HCT116 (cell line): ENCODE measurements around the gene SLC5A10. TPM values are rescaled to one million over a fixed set of nuclear protein-coding genes. Genes with fewer than 3 reads are reported as not detected.

Experiments used
- ATAC-seq: fragments of 200-7000 bp; cut with Tn5 transposase; 2 replicates; pipeline ENCODE4 v1.9.1; 2020; ENCODE audit warnings: mild to moderate bottlenecking, moderate library complexity
- BruUV-seq: library from RNA; stranded (reverse); fragments of 400-500 nt; replicated peaks from 2 replicates; lab custom pipeline; 2021; lab: Mats Ljungman, UMichigan
- CTCF ChIA-PET: fragments of 300-600 bp; sonication (Branson Sonifier 250); formaldehyde crosslinking; loops from one replicate; lab custom pipeline; 2021; ENCODE audit warnings: antibody characterized with exemption; lab: Charles Lee
- POLR2A ChIA-PET: fragments of 300-600, 350-600 bp; sonication (Branson Sonifier 250); formaldehyde crosslinking; loops from one replicate; lab custom pipeline; 2021; ENCODE audit warnings: antibody characterized with exemption; lab: Charles Lee
- RAD21 ChIA-PET, 2 experiments: fragments of 300-600 bp; sonication (Branson Sonifier 250); formaldehyde crosslinking; loops; one replicate each; lab custom pipeline; 2023; ENCODE audit warnings: low total read pairs in 2 of 2; ENCODE audit not compliant: uncharacterized antibody in 2 of 2, unreplicated experiment in 2 of 2, low non-redundant PET in 1 of 2; lab: Charles Lee
- DNase-seq: peaks from one replicate; pipeline ENCODE4 v3.0.0-alpha.2; 2010; ENCODE audit warnings: low read depth, low spot score
- H2AFZ ChIP-seq: fragments of 200-600 bp; shearing (Covaris generic), sonication (generic); 2 replicates; pipeline ENCODE4 v1.6.1; 2017; ENCODE audit warnings: low read depth, mixed run types, mixed read lengths, antibody characterized with exemption, low read length; ENCODE audit not compliant: poor library complexity, severe bottlenecking
- H3K27ac ChIP-seq: 2 replicates; pipeline ENCODE4 v1.5.1; 2012; ENCODE audit warnings: low read depth, low read length
- H3K27me3 ChIP-seq: fragments of 200-600 bp; sonication (generic); 2 replicates; pipeline ENCODE4 v1.6.1; 2016; ENCODE audit warnings: mixed run types, low read length, mixed read lengths; ENCODE audit not compliant: insufficient read depth
- H3K36me3 ChIP-seq, 2 experiments: fragments of 200-500 bp in 1 of 2; fragments of 200-600 bp in 1 of 2; sonication (Bioruptor generic) in 1 of 2; sonication (generic) in 1 of 2; 2 replicates each; pipeline versions ENCODE4 v1.5.1 to v1.6.1; 2014 to 2016; ENCODE audit warnings: low read length in 2 of 2, inconsistent platforms in 1 of 2, mixed read lengths in 1 of 2, mixed run types in 1 of 2; ENCODE audit not compliant: insufficient read depth in 2 of 2, control insufficient read depth in 1 of 2
- H3K4me1 ChIP-seq, 2 experiments: fragments of 200-600 bp in 1 of 2; sonication (generic) in 1 of 2; 2 replicates each; pipeline versions ENCODE4 v1.5.1 to v1.6.1; 2012 to 2017; ENCODE audit warnings: low read length in 2 of 2, inconsistent platforms in 1 of 2, mild to moderate bottlenecking in 1 of 2, mixed read lengths in 1 of 2, mixed run types in 1 of 2, moderate library complexity in 1 of 2; ENCODE audit not compliant: insufficient read depth in 2 of 2, control insufficient read depth in 1 of 2
- H3K4me2 ChIP-seq: fragments of 200-600 bp; sonication (generic); 2 replicates; pipeline ENCODE4 v1.6.1; 2017; ENCODE audit warnings: mixed run types, low read length, mixed read lengths
- H3K4me3 ChIP-seq, 2 experiments: fragments of 200-600 bp in 1 of 2; sonication (generic) in 1 of 2; replicated peaks in 1 of 2; 2 replicates each; pipeline ENCODE4 v1.5.1; 2011 to 2016; ENCODE audit warnings: low read length in 2 of 2, control low read depth in 1 of 2, low read depth in 1 of 2, mild to moderate bottlenecking in 1 of 2, mixed read lengths in 1 of 2, mixed run types in 1 of 2
- H3K79me2 ChIP-seq: fragments of 200-600 bp; sonication (generic); 2 replicates; pipeline ENCODE4 v1.6.1; 2017; ENCODE audit warnings: mild to moderate bottlenecking, mixed run types, low read length, moderate library complexity, mixed read lengths; ENCODE audit not compliant: insufficient read depth
- H3K9ac ChIP-seq: fragments of 200-600 bp; sonication (generic); 2 replicates; pipeline ENCODE4 v1.6.1; 2016; ENCODE audit warnings: low read length, mixed read lengths
- H3K9me2 ChIP-seq: fragments of 200-600 bp; sonication (generic), shearing (Covaris generic); 2 replicates; pipeline ENCODE4 v1.6.1; 2017; ENCODE audit warnings: mixed run types, mild to moderate bottlenecking, moderate library complexity; ENCODE audit not compliant: insufficient read depth
- H3K9me3 ChIP-seq, 2 experiments: fragments of 200-500 bp in 1 of 2; fragments of 200-600 bp in 1 of 2; sonication (Bioruptor generic) in 1 of 2; sonication (generic) in 1 of 2; 2 replicates each; pipeline ENCODE4 v1.6.1; 2014 to 2017; ENCODE audit warnings: low read length in 2 of 2, mixed read lengths in 2 of 2, inconsistent platforms in 1 of 2, low read depth in 1 of 2, mild to moderate bottlenecking in 1 of 2, mixed run types in 1 of 2, moderate library complexity in 1 of 2; ENCODE audit not compliant: control insufficient read depth in 1 of 2, insufficient read depth in 1 of 2
- H4K20me1 ChIP-seq: fragments of 200-600 bp; sonication (generic), shearing (Covaris generic); 2 replicates; pipeline ENCODE4 v1.6.1; 2017; ENCODE audit warnings: mixed run types, mild to moderate bottlenecking, moderate library complexity; ENCODE audit not compliant: insufficient read depth
- JUND ChIP-seq: IDR thresholded peaks from 2 replicates; pipeline ENCODE4 v1.6.1; 2012
- RAD21 ChIP-seq: IDR thresholded peaks from 2 replicates; pipeline ENCODE4 v1.6.1; 2012; ENCODE audit warnings: low read depth, mild to moderate bottlenecking
- REST ChIP-seq: IDR thresholded peaks from 2 replicates; pipeline ENCODE4 v1.6.1; 2012; ENCODE audit warnings: low read depth
- SIN3A ChIP-seq: IDR thresholded peaks from 2 replicates; pipeline ENCODE4 v1.6.1; 2012; ENCODE audit warnings: low read depth
- TCF7L2 ChIP-seq: IDR thresholded peaks from 2 replicates; pipeline ENCODE4 v1.7.0; 2011; ENCODE audit warnings: borderline replicate concordance, inconsistent platforms; ENCODE audit not compliant: insufficient read depth, insufficient read length; ENCODE audit errors: extremely low read depth
- YY1 ChIP-seq: IDR thresholded peaks from 2 replicates; pipeline ENCODE4 v1.6.1; 2011; ENCODE audit warnings: low read length, low read depth, moderate library complexity, mild to moderate bottlenecking; ENCODE audit not compliant: insufficient replicate concordance; ENCODE audit errors: extremely low read depth
- ZFX ChIP-seq: fragments of 450-650 bp; IDR thresholded peaks from 2 replicates; pipeline ENCODE4 v1.6.1; 2017
- intact Hi-C: fragments of 100-400 bp; cut with micrococcal nuclease; formaldehyde crosslinking; loops from 2 replicates; pipeline ENCODE4 v1.10.0; 2022
- total RNA-seq: library from RNA; stranded (reverse); gene quantifications from one replicate; pipeline ENCODE4 v1.2.1, GENCODE V29; 2021; ENCODE audit not compliant: unreplicated experiment
- TF ChIP-seq, protein P1 (sequence below): IDR thresholded peaks from 2 replicates; pipeline ENCODE4 v1.6.1; 2011; ENCODE audit warnings: mild to moderate bottlenecking, low read length, moderate library complexity; ENCODE audit not compliant: insufficient replicate concordance; ENCODE audit errors: extremely low read depth

Gene SLC5A10
- total RNA-seq, 1 experiment from 2014 or later: not detected

DNA sequence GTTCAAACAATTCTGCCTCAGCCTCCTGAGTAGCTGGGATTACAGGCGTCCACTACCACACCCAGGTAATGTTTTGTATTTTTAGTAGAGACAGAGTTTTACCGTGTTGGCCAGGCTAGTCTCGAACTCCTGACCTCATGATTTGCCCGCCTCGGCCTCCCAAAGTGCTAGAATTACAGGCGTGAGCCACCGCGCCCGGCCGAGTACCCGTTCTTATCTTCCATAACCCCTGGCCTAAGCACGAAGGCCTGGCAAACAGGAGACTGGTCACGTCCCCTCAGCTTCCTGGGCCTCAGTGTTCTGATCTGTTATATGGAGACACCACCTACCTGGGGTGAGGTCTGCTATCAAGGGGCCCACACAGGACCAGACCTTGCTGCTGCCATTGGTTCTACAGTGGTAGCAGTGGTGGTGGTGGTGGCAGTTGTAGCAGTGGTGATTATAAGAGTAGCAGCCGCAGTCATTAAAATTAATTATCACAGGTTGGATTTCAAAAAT lies 1.3 kb downstream of the SLC5A10 start:
- Histone ChIP-seq H3K9ac (no peak overlapping the region), H4K20me1 (no peaks in the 10 kb centered on the region), H3K9me2 (no peaks in the 10 kb centered on the region), H3K79me2 (no peaks in the 10 kb centered on the region), H3K27ac (no peak overlapping the region), H3K27me3 (no peaks in the 10 kb centered on the region), H3K4me3 (no peak overlapping the region), H3K4me1 (no peaks in the 10 kb centered on the region), H2AFZ (no peak overlapping the region), H3K4me2 (no peak overlapping the region), H3K9me3 (no peaks in the 10 kb centered on the region), H3K36me3 (no peaks in the 10 kb centered on the region)
- intact Hi-C loops: no loop called here
- ChIA-PET POLR2A (no interaction called here), CTCF (no interaction called here), RAD21 (no interaction called here)
- ATAC-seq (no peak), DNase-seq (no peak)
- TF ChIP-seq ZFX (no peak), REST (no peak), TCF7L2 (no peak), SIN3A (no peak), JUND (no peak), RAD21 (no peak), YY1 (no peak)
- TF ChIP-seq, protein P1, sequence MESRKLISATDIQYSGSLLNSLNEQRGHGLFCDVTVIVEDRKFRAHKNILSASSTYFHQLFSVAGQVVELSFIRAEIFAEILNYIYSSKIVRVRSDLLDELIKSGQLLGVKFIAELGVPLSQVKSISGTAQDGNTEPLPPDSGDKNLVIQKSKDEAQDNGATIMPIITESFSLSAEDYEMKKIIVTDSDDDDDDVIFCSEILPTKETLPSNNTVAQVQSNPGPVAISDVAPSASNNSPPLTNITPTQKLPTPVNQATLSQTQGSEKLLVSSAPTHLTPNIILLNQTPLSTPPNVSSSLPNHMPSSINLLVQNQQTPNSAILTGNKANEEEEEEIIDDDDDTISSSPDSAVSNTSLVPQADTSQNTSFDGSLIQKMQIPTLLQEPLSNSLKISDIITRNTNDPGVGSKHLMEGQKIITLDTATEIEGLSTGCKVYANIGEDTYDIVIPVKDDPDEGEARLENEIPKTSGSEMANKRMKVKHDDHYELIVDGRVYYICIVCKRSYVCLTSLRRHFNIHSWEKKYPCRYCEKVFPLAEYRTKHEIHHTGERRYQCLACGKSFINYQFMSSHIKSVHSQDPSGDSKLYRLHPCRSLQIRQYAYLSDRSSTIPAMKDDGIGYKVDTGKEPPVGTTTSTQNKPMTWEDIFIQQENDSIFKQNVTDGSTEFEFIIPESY: no peak
- BruUV-seq: no TSS peak
